Osteoblast (primary cell): Measurements from ENCODE around the gene UAP1. TPM values are rescaled to one million over a fixed set of nuclear protein-coding genes. Genes with fewer than 3 reads are reported as not detected.

Experiments used
- DNase-seq: peaks from one replicate; pipeline ENCODE4 v3.0.0; 2011; ENCODE audit warnings: low spot score, mixed read lengths; ENCODE audit not compliant: insufficient read length; ENCODE audit errors: missing footprints
- H2AFZ ChIP-seq: 2 replicates; pipeline ENCODE4 v1.6.0; 2011; ENCODE audit warnings: mild to moderate bottlenecking, low read length
- H3K27ac ChIP-seq: 2 replicates; pipeline ENCODE4 v1.5.1; 2011; ENCODE audit warnings: mild to moderate bottlenecking, low read depth, low read length, moderate library complexity
- H3K27me3 ChIP-seq: 2 replicates; pipeline ENCODE4 v1.6.0; 2012; ENCODE audit warnings: mild to moderate bottlenecking, control low read depth, inconsistent platforms, low read length, moderate library complexity; ENCODE audit not compliant: insufficient read depth
- H3K36me3 ChIP-seq: 2 replicates; pipeline ENCODE4 v1.5.1; 2011; ENCODE audit warnings: mild to moderate bottlenecking, low read length, control low read depth, moderate library complexity; ENCODE audit not compliant: insufficient read depth
- H3K4me1 ChIP-seq: 2 replicates; pipeline ENCODE4 v1.5.1; 2011; ENCODE audit warnings: mild to moderate bottlenecking, low read length, control low read depth, moderate library complexity; ENCODE audit not compliant: insufficient read depth
- H3K4me2 ChIP-seq: 2 replicates; pipeline ENCODE4 v1.6.0; 2011; ENCODE audit warnings: mild to moderate bottlenecking, low read length; ENCODE audit not compliant: insufficient read depth
- H3K4me3 ChIP-seq: fragments of 200-600 bp; sonication (generic); 3 replicates; pipeline ENCODE4 v1.5.1; 2012; ENCODE audit warnings: mild to moderate bottlenecking, low read length, inconsistent platforms; ENCODE audit not compliant: insufficient read depth
- H3K79me2 ChIP-seq: 2 replicates; pipeline ENCODE4 v1.6.0; 2012; ENCODE audit warnings: mild to moderate bottlenecking, low read length, control low read depth, inconsistent platforms; ENCODE audit not compliant: insufficient read depth
- H3K9me3 ChIP-seq: 2 replicates; pipeline ENCODE4 v1.5.1; 2011; ENCODE audit warnings: low read depth, low read length, control low read depth
- H4K20me1 ChIP-seq: 2 replicates; pipeline ENCODE4 v1.6.0; 2012; ENCODE audit warnings: mild to moderate bottlenecking, low read length, control low read depth; ENCODE audit not compliant: insufficient read depth
- total RNA-seq: library from RNA; depleted of rRNA; stranded (reverse); fragments of >200 nt; gene quantifications from 2 replicates; pipeline ENCODE4 v1.2.3, GENCODE V29; 2012
- TF ChIP-seq, protein P1 (sequence below): IDR thresholded peaks from 2 replicates; pipeline ENCODE4 v1.5.1; 2011; ENCODE audit warnings: mild to moderate bottlenecking, low read depth, low read length, moderate library complexity; ENCODE audit errors: extremely low read depth

UAP1 gene
- total RNA-seq, 1 donor = 141 TPM

DNA sequence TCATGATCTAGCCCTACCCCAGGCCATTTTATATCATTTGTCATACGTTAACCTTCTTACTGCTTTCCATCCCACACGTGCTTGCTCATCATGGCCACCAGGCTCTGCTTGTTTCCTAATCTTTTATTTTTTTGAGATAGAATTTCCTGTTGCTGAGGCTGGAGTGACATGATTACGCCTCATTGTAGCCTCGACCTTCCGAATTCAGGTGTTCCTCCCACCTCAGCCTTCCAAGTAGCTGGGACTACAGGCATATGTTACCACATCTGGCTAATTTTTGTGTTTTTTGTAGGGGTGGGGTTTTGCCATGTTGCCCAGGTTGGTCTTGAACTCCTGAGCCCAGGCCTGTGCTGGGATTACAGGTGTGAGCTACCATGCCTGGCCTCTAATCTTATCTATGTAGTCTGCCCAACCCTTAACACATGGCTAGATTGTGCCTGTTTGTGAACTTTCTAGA is 3.3 kb downstream of the UAP1 start:
- H3K27ac ChIP-seq = peak overlapping the region; percentile 32
- peaks cover 43% of the 10 kb centered on the region for H3K36me3 ChIP-seq
- H3K4me1 ChIP-seq = peaks cover 40% of the 10 kb centered on the region
- H2AFZ ChIP-seq = no peak overlapping the region
- DNase-seq = no peak
- peak overlapping the region; percentile 91 for H3K4me3 ChIP-seq
- H3K4me2 ChIP-seq = peak overlapping the region; percentile 85
- no peaks in the 10 kb centered on the region for H3K9me3 ChIP-seq
- H3K27me3 ChIP-seq = no peaks in the 10 kb centered on the region
- peaks cover 83% of the 10 kb centered on the region for H3K79me2 ChIP-seq
- TF ChIP-seq, protein P1, sequence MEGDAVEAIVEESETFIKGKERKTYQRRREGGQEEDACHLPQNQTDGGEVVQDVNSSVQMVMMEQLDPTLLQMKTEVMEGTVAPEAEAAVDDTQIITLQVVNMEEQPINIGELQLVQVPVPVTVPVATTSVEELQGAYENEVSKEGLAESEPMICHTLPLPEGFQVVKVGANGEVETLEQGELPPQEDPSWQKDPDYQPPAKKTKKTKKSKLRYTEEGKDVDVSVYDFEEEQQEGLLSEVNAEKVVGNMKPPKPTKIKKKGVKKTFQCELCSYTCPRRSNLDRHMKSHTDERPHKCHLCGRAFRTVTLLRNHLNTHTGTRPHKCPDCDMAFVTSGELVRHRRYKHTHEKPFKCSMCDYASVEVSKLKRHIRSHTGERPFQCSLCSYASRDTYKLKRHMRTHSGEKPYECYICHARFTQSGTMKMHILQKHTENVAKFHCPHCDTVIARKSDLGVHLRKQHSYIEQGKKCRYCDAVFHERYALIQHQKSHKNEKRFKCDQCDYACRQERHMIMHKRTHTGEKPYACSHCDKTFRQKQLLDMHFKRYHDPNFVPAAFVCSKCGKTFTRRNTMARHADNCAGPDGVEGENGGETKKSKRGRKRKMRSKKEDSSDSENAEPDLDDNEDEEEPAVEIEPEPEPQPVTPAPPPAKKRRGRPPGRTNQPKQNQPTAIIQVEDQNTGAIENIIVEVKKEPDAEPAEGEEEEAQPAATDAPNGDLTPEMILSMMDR = no peak
- H4K20me1 ChIP-seq = peaks cover 48% of the 10 kb centered on the region

- peaks cover 51% of the 10 kb centered on the region for H4K20me1 ChIP-seq
- peaks cover 43% of the 10 kb centered on the region for H3K36me3 ChIP-seq
- no peak overlapping the region for H2AFZ ChIP-seq
Measured at GRCh38 chr1:162565460-162565859, 3.9 kb downstream of the UAP1 start.

GRCh38 chr1:162566870-162567269 is 5.3 kb downstream of the UAP1 start:
- peaks cover 33% of the 10 kb centered on the region for H3K4me1 ChIP-seq

More at GRCh38 chr1:162565460-162565859, 3.9 kb downstream of the UAP1 start:
- Histone ChIP-seq H3K4me1 (peaks cover 37% of the 10 kb centered on the region), H3K79me2 (peaks cover 88% of the 10 kb centered on the region), H3K4me2 (peak overlapping the region; percentile 85), H3K9me3 (no peaks in the 10 kb centered on the region), H3K27me3 (no peaks in the 10 kb centered on the region), H3K4me3 (no peak overlapping the region), H3K27ac (no peak overlapping the region)
- TF ChIP-seq, protein P1 = no peak
- no peak for DNase-seq

GRCh38 chr1:162568802-162569201 is 7.3 kb downstream of the UAP1 start:
- Histone ChIP-seq H3K9me3 (no peaks in the 10 kb centered on the region), H3K36me3 (peaks cover 54% of the 10 kb centered on the region), H3K79me2 (peaks cover 99% of the 10 kb centered on the region), H3K27me3 (no peaks in the 10 kb centered on the region), H2AFZ (no peak overlapping the region), H3K4me1 (peaks cover 29% of the 10 kb centered on the region), H4K20me1 (peaks cover 50% of the 10 kb centered on the region), H3K27ac (no peak overlapping the region), H3K4me2 (no peak overlapping the region), H3K4me3 (no peak overlapping the region)
- TF ChIP-seq, protein P1 = no peak
- DNase-seq = no peak

More at GRCh38 chr1:162566870-162567269, 5.3 kb downstream of the UAP1 start:
- H3K4me2 ChIP-seq = no peak overlapping the region
- H3K79me2 ChIP-seq = peaks cover 99% of the 10 kb centered on the region
- H4K20me1 ChIP-seq = peaks cover 57% of the 10 kb centered on the region
- no peak overlapping the region for H3K27ac ChIP-seq
- H3K4me3 ChIP-seq = no peak overlapping the region
- peaks cover 48% of the 10 kb centered on the region for H3K36me3 ChIP-seq
- no peak overlapping the region for H2AFZ ChIP-seq
- no peaks in the 10 kb centered on the region for H3K9me3 ChIP-seq
- DNase-seq = no peak
- no peaks in the 10 kb centered on the region for H3K27me3 ChIP-seq
- TF ChIP-seq, protein P1 = no peak
